Prostate gland (tissue), 2 donors: ENCODE measurements around the gene BCAS3. TPM values are rescaled to one million over a fixed set of nuclear protein-coding genes. Genes with fewer than 3 reads are reported as not detected.

Experiments used
- DNase-seq: peaks from one replicate; pipeline ENCODE4 v3.0.0-alpha.2; 2019; ENCODE audit warnings: low spot score
- H3K27ac ChIP-seq, 2 donors: fragments of 200-600 bp; sonication (generic); 2 replicates each; pipeline ENCODE4 v1.5.1; 2017 to 2019
- H3K27me3 ChIP-seq: fragments of 200-600 bp; sonication (generic); replicated peaks from 2 replicates; pipeline ENCODE4 v1.5.1; 2019; ENCODE audit not compliant: insufficient read depth
- H3K36me3 ChIP-seq, 2 donors: fragments of 200-600 bp; sonication (generic); 1 replicate in 1 of 2; 2 replicates in 1 of 2; pipeline versions ENCODE4 v1.5.1 to v1.8.1; 2017 to 2019
- H3K4me1 ChIP-seq: fragments of 200-600 bp; sonication (generic); replicated peaks from 2 replicates; pipeline ENCODE4 v1.5.1; 2019
- H3K4me3 ChIP-seq, 2 donors: fragments of 200-600 bp; sonication (generic); 2 replicates each; pipeline ENCODE4 v1.5.1; 2017 to 2019
- H3K9me3 ChIP-seq: fragments of 200-600 bp; sonication (generic); 2 replicates; pipeline ENCODE4 v1.5.1; 2017
- POLR2A ChIP-seq: fragments of 450-650 bp; IDR thresholded peaks from one replicate; pipeline ENCODE4 v1.6.1; 2016; ENCODE audit warnings: antibody characterized with exemption, mild to moderate bottlenecking
- POLR2AphosphoS5 ChIP-seq: sonication (generic); formaldehyde crosslinking; IDR thresholded peaks from one replicate; pipeline ENCODE4 v1.6.1; 2017; ENCODE audit warnings: antibody characterized with exemption
- WGBS: methylation state at CpG from one replicate; pipeline ENCODE4 v1.1.5; 2018; 5-methylcytosine and 5-hydroxymethylcytosine counted together
- intact Hi-C: fragments of 100-400 bp; cut with DNase I; formaldehyde crosslinking; loops from one replicate; pipeline ENCODE4 v1.14.2; 2022
- total RNA-seq, 2 donors: library from RNA; depleted of rRNA; stranded (reverse); fragments of >200 nt; gene quantifications; one replicate each; pipeline ENCODE4 v1.1.0, GENCODE V29; 2016
- TF ChIP-seq, protein P1 (sequence below), 4 experiments: fragments of 200-600 bp in 2 of 4; fragments of 450-650 bp in 2 of 4; sonication (generic) in 2 of 4; IDR thresholded peaks; 1 replicate in 3 of 4; 2 replicates in 1 of 4; pipeline ENCODE4 v1.5.1; 2016 to 2019; ENCODE audit warnings: antibody characterized with exemption in 4 of 4, mild to moderate bottlenecking in 2 of 4, moderate library complexity in 2 of 4

BCAS3 gene
- total RNA-seq, 2 donors from 2014 or later = 57.8 to 93.9 TPM

DNA sequence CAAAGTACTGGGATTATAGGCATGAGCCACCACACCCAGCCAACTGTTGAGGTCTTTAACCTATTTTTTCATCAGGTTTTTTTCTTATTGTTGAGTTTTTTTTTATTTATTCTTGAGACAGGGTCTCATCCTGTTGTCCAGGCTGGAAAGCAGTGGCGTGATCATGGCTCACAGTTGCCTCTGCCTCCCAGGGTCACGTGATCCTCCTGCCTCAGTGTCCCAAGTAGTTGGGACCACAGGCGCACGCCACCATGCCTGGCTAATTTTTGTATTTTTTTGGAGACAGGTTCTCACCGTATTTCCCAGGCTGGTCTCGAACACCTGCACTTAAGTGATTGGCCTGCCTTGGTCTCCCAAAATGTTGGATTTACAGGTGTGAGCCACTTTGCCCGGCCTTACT is 95.9 kb downstream of the BCAS3 start:
- no peaks in the 10 kb centered on the region for H3K36me3 ChIP-seq
- intact Hi-C loops = no loop called here
- TF ChIP-seq, protein P1, sequence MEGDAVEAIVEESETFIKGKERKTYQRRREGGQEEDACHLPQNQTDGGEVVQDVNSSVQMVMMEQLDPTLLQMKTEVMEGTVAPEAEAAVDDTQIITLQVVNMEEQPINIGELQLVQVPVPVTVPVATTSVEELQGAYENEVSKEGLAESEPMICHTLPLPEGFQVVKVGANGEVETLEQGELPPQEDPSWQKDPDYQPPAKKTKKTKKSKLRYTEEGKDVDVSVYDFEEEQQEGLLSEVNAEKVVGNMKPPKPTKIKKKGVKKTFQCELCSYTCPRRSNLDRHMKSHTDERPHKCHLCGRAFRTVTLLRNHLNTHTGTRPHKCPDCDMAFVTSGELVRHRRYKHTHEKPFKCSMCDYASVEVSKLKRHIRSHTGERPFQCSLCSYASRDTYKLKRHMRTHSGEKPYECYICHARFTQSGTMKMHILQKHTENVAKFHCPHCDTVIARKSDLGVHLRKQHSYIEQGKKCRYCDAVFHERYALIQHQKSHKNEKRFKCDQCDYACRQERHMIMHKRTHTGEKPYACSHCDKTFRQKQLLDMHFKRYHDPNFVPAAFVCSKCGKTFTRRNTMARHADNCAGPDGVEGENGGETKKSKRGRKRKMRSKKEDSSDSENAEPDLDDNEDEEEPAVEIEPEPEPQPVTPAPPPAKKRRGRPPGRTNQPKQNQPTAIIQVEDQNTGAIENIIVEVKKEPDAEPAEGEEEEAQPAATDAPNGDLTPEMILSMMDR (IDR thresholded peaks at IDR 0.05) = no peak
- TF ChIP-seq POLR2A (no peak), POLR2AphosphoS5 (no peak)
- 97% methylated on average over 7 of the region's 7 CpGs for WGBS
- DNase-seq = no peak
- no peaks in the 10 kb centered on the region for H3K4me1 ChIP-seq
- H3K9me3 ChIP-seq = no peaks in the 10 kb centered on the region
- H3K27me3 ChIP-seq = no peaks in the 10 kb centered on the region
- H3K27ac ChIP-seq = no peak overlapping the region
- H3K4me3 ChIP-seq = no peak overlapping the region

DNA sequence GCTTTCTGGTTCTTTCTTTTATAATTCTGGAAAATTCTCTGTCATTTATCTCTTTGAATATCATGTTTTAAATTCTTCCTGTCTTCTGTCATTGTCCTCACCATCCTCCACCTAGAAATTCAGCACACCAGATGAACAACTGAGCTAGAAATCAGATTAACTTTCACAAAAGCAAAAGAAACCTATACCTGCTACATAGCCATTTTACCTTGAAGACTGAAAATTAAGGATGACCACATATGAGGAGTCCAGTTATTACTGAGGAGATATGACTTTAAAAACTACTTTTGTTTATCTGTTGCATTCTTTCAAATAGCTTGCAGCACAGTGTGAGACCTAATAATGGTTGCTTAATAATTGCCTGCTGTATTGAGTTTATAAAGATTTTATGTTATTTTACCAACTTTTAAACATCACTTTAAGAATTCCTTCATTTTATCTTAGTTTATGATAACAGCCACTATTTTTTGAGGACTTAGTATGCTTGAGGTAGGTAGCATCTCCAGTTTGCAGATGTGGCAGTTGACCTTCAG is 104.3 kb downstream of the BCAS3 start:
- TF ChIP-seq, protein P1 (IDR thresholded peaks at IDR 0.05) = no peak
- TF ChIP-seq POLR2AphosphoS5 (no peak), POLR2A (no peak)
- DNase-seq = no peak
- H3K27ac ChIP-seq = no peak overlapping the region
- H3K4me1 ChIP-seq = no peaks in the 10 kb centered on the region
- H3K36me3 ChIP-seq = no peaks in the 10 kb centered on the region
- intact Hi-C loops = no loop called here
- H3K4me3 ChIP-seq = no peak overlapping the region
- no peaks in the 10 kb centered on the region for H3K27me3 ChIP-seq
- no peaks in the 10 kb centered on the region for H3K9me3 ChIP-seq

DNA sequence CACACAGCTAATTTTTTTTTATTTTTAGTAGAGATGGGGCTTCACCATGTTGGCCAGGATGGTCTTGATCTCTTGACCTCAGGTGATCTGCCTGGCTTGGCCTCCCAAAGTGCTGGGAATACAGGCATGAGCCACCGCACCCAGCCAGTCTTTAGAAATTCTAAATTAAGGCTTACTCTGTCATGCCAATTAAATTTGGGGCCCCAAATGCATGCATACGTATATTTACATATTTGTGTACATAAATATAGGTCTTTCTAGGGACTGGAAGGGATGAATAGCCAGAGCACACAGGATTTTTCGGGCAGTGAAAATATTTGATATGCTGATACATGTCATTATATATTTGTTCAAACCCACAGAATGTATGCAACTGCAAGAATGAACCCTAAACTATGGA is 105.1 kb downstream of the BCAS3 start:
- H3K36me3 ChIP-seq = no peaks in the 10 kb centered on the region
- no peaks in the 10 kb centered on the region for H3K27me3 ChIP-seq
- intact Hi-C loops = no loop called here
- DNase-seq = no peak
- no peak overlapping the region for H3K27ac ChIP-seq
- TF ChIP-seq, protein P1 (IDR thresholded peaks at IDR 0.05) = no peak
- TF ChIP-seq POLR2AphosphoS5 (no peak), POLR2A (no peak)
- H3K9me3 ChIP-seq = no peaks in the 10 kb centered on the region
- H3K4me1 ChIP-seq = no peaks in the 10 kb centered on the region
- H3K4me3 ChIP-seq = no peak overlapping the region
- WGBS = 89% methylated on average over 3 of the region's 3 CpGs

DNA sequence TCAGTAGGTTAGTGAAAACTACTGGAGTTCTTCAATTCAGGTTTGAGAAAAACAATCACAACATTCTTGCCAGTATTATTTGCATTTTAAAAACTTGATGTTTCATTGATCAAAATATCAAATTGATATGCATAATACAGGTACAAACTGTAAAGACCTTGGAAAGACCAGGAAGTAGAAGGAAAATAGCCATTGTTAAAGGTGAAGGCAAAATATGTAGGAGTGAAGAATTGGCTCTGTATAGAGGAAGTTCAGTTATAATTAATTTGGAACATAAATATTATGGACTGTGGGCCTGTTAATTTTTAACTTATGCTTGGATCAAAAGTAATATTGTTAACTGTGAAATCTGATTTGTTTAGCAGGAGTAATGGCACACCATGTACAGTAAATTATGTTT is 112.6 kb downstream of the BCAS3 start:
- Histone ChIP-seq H3K9me3 (no peaks in the 10 kb centered on the region), H3K27ac (no peak overlapping the region), H3K36me3 (no peaks in the 10 kb centered on the region), H3K27me3 (no peaks in the 10 kb centered on the region), H3K4me1 (no peaks in the 10 kb centered on the region), H3K4me3 (no peak overlapping the region)
- TF ChIP-seq POLR2A (no peak), POLR2AphosphoS5 (no peak)
- TF ChIP-seq, protein P1 (IDR thresholded peaks at IDR 0.05) = no peak
- no peak for DNase-seq
- intact Hi-C loops = no loop called here

DNA sequence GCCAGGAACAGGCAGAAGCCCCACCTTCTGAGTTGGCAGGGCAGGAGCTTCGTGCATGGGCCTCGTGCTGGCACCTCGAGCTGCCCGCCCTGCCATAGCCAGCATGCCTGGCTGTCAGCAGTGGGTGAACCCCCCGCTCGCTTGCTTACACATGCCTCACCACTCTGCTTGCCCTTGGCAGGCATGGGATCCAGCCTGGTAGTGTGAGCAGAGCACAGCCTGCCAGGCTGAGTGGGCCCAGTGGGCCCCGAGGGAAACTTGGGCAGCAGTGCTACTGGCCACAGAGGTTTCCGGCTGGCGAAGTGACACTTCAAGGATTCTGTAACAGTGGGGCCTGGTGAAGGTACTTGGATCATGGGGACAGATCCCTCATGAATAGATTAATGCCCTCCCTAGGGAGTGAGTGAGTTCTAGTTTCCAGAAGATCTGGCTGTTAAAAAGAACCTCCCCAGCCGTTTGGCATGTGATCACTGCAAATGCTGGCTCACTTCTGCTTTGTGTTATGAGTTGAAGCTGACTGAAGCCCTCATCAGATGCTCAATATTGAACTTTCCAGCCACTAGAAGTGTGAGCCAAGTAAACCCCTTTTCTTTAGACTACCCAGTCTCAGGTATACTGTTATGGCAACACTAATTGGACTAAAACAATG is 114.7 kb downstream of the BCAS3 start:
- intact Hi-C loops = no loop called here
- H3K4me3 ChIP-seq = no peak overlapping the region
- DNase-seq = no peak
- H3K27ac ChIP-seq = no peak overlapping the region
- H3K4me1 ChIP-seq = no peaks in the 10 kb centered on the region
- no peaks in the 10 kb centered on the region for H3K36me3 ChIP-seq
- H3K27me3 ChIP-seq = no peaks in the 10 kb centered on the region
- WGBS = 83% methylated on average over 9 of the region's 10 CpGs
- no peaks in the 10 kb centered on the region for H3K9me3 ChIP-seq
- TF ChIP-seq, protein P1 (IDR thresholded peaks at IDR 0.05) = no peak
- TF ChIP-seq POLR2AphosphoS5 (no peak), POLR2A (no peak)
